ENCODE results near the gene SLC25A42. TPM values are rescaled to one million over a fixed set of nuclear protein-coding genes. Genes with fewer than 3 reads are reported as not detected.
A peak's percentile ranks its signal among the peaks of the same experiment; 100 is the strongest.
"Not testable (repeated sequence)": the region's sequence is repeated elsewhere in the genome, so short reads cannot be mapped to it uniquely, and the experiment has no call there.

SLC25A42 gene
- total RNA-seq, 1 donor from 2014 or later = 21.2 TPM

GRCh38 chr19:19145281-19145680 is 81.5 kb downstream of the SLC25A42 start:
- Mint-ChIP-seq H3K27ac (no peak overlapping the region), H3K4me3 (no peak overlapping the region), H3K27me3 (ENCODE audit: low read depth) (peaks cover 5% of the 10 kb centered on the region), H3K9me3 (no peaks in the 10 kb centered on the region), H3K36me3 (peaks cover 3% of the 10 kb centered on the region), H3K4me1 (no peaks in the 10 kb centered on the region)
- no peak for TF ChIP-seq CTCF (IDR thresholded peaks at IDR 0.05; ENCODE audit: unreplicated experiment)
- no peak for DNase-seq (ENCODE audit: low spot score in 2 of 2, unreplicated experiment in 2 of 2)

- Mint-ChIP-seq H3K27ac (no peak overlapping the region), H3K27me3 (ENCODE audit: low read depth) (peaks cover 2% of the 10 kb centered on the region), H3K9me3 (no peaks in the 10 kb centered on the region), H3K36me3 (peaks cover 3% of the 10 kb centered on the region), H3K4me3 (no peak overlapping the region), H3K4me1 (no peaks in the 10 kb centered on the region)
- TF ChIP-seq CTCF (IDR thresholded peaks at IDR 0.05; ENCODE audit: unreplicated experiment) = peak; percentile 97
- DNase-seq (ENCODE audit: low spot score in 2 of 2, unreplicated experiment in 2 of 2) = peak; percentile 68 to 94
Measured at GRCh38 chr19:19145684-19146608, 82.2 kb downstream of the SLC25A42 start.

GRCh38 chr19:19146865-19147264 is 83.1 kb downstream of the SLC25A42 start:
- DNase-seq (ENCODE audit: low spot score in 2 of 2, unreplicated experiment in 2 of 2) = no peak
- no peak overlapping the region for H3K4me3 Mint-ChIP-seq
- no peak overlapping the region for H3K27ac Mint-ChIP-seq
- H3K4me1 Mint-ChIP-seq = no peaks in the 10 kb centered on the region
- H3K9me3 Mint-ChIP-seq = no peaks in the 10 kb centered on the region
- peaks cover 2% of the 10 kb centered on the region for H3K27me3 Mint-ChIP-seq (ENCODE audit: low read depth)
- TF ChIP-seq CTCF (IDR thresholded peaks at IDR 0.05; ENCODE audit: unreplicated experiment) = no peak
- peaks cover 3% of the 10 kb centered on the region for H3K36me3 Mint-ChIP-seq

DNA sequence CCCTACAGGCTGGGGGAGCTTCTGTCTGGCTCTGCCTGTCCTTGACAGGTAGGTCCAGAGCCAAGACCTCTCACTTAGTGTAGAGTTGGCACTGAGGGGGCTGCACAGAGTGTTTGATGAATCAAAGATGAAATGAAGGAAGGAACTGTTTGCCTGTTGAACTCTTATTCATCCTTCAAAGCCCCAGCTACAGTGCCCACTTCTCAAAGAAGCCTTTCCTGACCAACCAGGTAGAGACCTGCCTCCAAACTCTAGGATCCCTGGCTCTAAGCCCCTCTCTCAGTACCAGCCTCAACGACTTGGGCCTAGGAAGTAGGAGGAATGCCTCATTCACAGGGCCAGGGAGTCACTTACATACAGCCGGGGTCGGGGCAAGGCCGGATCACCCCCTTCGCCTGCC is 83.5 kb downstream of the SLC25A42 start:
- no peaks in the 10 kb centered on the region for H3K27me3 Mint-ChIP-seq (ENCODE audit: low read depth)
- no peak overlapping the region for H3K27ac Mint-ChIP-seq
- no peaks in the 10 kb centered on the region for H3K9me3 Mint-ChIP-seq
- TF ChIP-seq CTCF (IDR thresholded peaks at IDR 0.05; ENCODE audit: unreplicated experiment) = no peak
- H3K36me3 Mint-ChIP-seq = peaks cover 3% of the 10 kb centered on the region
- no peaks in the 10 kb centered on the region for H3K4me1 Mint-ChIP-seq
- no peak for DNase-seq (ENCODE audit: low spot score in 2 of 2, unreplicated experiment in 2 of 2)
- no peak overlapping the region for H3K4me3 Mint-ChIP-seq

- H3K36me3 Mint-ChIP-seq; H3K4me1 Mint-ChIP-seq; DNase-seq (ENCODE audit: low spot score in 2 of 2, unreplicated experiment in 2 of 2); H3K4me3 Mint-ChIP-seq; H3K27me3 Mint-ChIP-seq (ENCODE audit: low read depth); H3K9me3 Mint-ChIP-seq; H3K27ac Mint-ChIP-seq: not testable (repeated sequence)
Measured at GRCh38 chr19:19148504-19148903, 84.7 kb downstream of the SLC25A42 start.

DNA sequence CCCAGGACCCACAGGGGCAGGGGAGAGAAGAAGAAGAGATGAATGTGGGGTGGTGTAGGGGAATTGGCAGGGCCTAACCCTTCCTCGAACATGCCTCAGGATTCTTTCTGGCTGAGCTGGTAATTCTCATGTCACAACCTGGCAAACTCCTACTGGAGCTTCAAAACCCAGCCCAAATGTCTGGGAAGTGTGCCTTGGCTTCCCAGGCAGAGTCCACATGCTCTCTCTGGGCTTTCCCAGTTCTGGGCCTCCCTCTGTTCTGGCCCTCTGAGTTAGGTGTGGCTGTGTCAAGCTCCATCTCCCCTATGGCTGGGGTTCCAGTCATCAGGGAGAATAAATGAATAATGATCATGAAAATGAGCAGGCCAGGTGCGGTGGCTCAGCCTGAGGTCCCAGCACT is 85.6 kb downstream of the SLC25A42 start:
- H3K27ac Mint-ChIP-seq = no peak overlapping the region
- no peaks in the 10 kb centered on the region for H3K9me3 Mint-ChIP-seq
- no peak for DNase-seq (ENCODE audit: low spot score in 2 of 2, unreplicated experiment in 2 of 2)
- H3K4me1 Mint-ChIP-seq = no peaks in the 10 kb centered on the region
- TF ChIP-seq CTCF (IDR thresholded peaks at IDR 0.05; ENCODE audit: unreplicated experiment) = no peak
- no peak overlapping the region for H3K4me3 Mint-ChIP-seq
- H3K36me3 Mint-ChIP-seq = peaks cover 3% of the 10 kb centered on the region
- no peaks in the 10 kb centered on the region for H3K27me3 Mint-ChIP-seq (ENCODE audit: low read depth)
